ENCODE measurements around the gene TLE5. TPM values are rescaled to one million over a fixed set of nuclear protein-coding genes. Genes with fewer than 3 reads are reported as not detected.
A peak's percentile ranks its signal among the peaks of the same experiment; 100 is the strongest.

The TLE5 gene
- total and polyA plus RNA-seq, 9 of the 15 experiments (the other 6 are each of a cell fraction or from before 2014, with no cell fraction given): 2.0 to 347 (median 235) TPM

DNA sequence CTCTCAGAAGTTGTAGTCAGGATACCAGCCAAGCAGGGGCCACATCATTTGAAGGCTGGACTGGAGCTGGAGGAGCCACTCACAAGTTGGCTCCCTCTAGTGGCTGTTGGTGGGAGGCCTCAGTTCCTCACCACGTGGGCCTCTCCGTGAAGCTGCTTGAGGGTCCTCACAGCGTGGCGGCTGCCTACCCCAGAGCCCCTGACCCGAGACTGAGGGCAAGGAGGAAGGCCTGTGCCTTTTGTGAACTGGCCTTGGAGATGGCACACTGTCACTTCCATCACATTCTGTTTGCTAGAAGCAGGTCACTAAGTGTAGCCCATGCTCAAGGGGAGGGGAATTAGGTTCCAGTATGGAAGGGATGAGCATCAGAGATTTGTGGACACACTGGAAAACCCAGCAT, 46.5 kb upstream of the TLE5 start (continued):
- TF ChIP-seq, protein P1, sequence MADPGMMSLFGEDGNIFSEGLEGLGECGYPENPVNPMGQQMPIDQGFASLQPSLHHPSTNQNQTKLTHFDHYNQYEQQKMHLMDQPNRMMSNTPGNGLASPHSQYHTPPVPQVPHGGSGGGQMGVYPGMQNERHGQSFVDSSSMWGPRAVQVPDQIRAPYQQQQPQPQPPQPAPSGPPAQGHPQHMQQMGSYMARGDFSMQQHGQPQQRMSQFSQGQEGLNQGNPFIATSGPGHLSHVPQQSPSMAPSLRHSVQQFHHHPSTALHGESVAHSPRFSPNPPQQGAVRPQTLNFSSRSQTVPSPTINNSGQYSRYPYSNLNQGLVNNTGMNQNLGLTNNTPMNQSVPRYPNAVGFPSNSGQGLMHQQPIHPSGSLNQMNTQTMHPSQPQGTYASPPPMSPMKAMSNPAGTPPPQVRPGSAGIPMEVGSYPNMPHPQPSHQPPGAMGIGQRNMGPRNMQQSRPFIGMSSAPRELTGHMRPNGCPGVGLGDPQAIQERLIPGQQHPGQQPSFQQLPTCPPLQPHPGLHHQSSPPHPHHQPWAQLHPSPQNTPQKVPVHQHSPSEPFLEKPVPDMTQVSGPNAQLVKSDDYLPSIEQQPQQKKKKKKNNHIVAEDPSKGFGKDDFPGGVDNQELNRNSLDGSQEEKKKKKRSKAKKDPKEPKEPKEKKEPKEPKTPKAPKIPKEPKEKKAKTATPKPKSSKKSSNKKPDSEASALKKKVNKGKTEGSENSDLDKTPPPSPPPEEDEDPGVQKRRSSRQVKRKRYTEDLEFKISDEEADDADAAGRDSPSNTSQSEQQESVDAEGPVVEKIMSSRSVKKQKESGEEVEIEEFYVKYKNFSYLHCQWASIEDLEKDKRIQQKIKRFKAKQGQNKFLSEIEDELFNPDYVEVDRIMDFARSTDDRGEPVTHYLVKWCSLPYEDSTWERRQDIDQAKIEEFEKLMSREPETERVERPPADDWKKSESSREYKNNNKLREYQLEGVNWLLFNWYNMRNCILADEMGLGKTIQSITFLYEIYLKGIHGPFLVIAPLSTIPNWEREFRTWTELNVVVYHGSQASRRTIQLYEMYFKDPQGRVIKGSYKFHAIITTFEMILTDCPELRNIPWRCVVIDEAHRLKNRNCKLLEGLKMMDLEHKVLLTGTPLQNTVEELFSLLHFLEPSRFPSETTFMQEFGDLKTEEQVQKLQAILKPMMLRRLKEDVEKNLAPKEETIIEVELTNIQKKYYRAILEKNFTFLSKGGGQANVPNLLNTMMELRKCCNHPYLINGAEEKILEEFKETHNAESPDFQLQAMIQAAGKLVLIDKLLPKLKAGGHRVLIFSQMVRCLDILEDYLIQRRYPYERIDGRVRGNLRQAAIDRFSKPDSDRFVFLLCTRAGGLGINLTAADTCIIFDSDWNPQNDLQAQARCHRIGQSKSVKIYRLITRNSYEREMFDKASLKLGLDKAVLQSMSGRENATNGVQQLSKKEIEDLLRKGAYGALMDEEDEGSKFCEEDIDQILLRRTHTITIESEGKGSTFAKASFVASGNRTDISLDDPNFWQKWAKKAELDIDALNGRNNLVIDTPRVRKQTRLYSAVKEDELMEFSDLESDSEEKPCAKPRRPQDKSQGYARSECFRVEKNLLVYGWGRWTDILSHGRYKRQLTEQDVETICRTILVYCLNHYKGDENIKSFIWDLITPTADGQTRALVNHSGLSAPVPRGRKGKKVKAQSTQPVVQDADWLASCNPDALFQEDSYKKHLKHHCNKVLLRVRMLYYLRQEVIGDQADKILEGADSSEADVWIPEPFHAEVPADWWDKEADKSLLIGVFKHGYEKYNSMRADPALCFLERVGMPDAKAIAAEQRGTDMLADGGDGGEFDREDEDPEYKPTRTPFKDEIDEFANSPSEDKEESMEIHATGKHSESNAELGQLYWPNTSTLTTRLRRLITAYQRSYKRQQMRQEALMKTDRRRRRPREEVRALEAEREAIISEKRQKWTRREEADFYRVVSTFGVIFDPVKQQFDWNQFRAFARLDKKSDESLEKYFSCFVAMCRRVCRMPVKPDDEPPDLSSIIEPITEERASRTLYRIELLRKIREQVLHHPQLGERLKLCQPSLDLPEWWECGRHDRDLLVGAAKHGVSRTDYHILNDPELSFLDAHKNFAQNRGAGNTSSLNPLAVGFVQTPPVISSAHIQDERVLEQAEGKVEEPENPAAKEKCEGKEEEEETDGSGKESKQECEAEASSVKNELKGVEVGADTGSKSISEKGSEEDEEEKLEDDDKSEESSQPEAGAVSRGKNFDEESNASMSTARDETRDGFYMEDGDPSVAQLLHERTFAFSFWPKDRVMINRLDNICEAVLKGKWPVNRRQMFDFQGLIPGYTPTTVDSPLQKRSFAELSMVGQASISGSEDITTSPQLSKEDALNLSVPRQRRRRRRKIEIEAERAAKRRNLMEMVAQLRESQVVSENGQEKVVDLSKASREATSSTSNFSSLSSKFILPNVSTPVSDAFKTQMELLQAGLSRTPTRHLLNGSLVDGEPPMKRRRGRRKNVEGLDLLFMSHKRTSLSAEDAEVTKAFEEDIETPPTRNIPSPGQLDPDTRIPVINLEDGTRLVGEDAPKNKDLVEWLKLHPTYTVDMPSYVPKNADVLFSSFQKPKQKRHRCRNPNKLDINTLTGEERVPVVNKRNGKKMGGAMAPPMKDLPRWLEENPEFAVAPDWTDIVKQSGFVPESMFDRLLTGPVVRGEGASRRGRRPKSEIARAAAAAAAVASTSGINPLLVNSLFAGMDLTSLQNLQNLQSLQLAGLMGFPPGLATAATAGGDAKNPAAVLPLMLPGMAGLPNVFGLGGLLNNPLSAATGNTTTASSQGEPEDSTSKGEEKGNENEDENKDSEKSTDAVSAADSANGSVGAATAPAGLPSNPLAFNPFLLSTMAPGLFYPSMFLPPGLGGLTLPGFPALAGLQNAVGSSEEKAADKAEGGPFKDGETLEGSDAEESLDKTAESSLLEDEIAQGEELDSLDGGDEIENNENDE (IDR thresholded peaks at IDR 0.05; ENCODE audit: low read depth, low read length): no peak
- TF ChIP-seq, protein P2, sequence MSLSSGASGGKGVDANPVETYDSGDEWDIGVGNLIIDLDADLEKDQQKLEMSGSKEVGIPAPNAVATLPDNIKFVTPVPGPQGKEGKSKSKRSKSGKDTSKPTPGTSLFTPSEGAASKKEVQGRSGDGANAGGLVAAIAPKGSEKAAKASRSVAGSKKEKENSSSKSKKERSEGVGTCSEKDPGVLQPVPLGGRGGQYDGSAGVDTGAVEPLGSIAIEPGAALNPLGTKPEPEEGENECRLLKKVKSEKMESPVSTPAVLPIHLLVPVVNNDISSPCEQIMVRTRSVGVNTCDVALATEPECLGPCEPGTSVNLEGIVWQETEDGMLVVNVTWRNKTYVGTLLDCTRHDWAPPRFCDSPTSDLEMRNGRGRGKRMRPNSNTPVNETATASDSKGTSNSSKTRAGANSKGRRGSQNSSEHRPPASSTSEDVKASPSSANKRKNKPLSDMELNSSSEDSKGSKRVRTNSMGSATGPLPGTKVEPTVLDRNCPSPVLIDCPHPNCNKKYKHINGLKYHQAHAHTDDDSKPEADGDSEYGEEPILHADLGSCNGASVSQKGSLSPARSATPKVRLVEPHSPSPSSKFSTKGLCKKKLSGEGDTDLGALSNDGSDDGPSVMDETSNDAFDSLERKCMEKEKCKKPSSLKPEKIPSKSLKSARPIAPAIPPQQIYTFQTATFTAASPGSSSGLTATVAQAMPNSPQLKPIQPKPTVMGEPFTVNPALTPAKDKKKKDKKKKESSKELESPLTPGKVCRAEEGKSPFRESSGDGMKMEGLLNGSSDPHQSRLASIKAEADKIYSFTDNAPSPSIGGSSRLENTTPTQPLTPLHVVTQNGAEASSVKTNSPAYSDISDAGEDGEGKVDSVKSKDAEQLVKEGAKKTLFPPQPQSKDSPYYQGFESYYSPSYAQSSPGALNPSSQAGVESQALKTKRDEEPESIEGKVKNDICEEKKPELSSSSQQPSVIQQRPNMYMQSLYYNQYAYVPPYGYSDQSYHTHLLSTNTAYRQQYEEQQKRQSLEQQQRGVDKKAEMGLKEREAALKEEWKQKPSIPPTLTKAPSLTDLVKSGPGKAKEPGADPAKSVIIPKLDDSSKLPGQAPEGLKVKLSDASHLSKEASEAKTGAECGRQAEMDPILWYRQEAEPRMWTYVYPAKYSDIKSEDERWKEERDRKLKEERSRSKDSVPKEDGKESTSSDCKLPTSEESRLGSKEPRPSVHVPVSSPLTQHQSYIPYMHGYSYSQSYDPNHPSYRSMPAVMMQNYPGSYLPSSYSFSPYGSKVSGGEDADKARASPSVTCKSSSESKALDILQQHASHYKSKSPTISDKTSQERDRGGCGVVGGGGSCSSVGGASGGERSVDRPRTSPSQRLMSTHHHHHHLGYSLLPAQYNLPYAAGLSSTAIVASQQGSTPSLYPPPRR (CRISPR knock-in tag; IDR thresholded peaks at IDR 0.05; ENCODE audit: borderline replicate concordance): no peak
- TF ChIP-seq ARID2 (IDR thresholded peaks at IDR 0.05) (no peak), SRSF3 (IDR thresholded peaks at IDR 0.05; ENCODE audit: insufficient read depth, low read length) (no peak), ZNF561 (CRISPR knock-in tag; conservative IDR thresholded peaks at IDR 0.05) (no peak), ZNF253 (CRISPR knock-in tag; conservative IDR thresholded peaks at IDR 0.05) (no peak), SMARCB1 (IDR thresholded peaks at IDR 0.05; ENCODE audit: insufficient read length, low read depth) (no peak), PYGO2 (tag; IDR thresholded peaks at IDR 0.05) (no peak), OTX1 (CRISPR knock-in tag; IDR thresholded peaks at IDR 0.05) (no peak)
- TF ChIP-seq, protein P3, sequence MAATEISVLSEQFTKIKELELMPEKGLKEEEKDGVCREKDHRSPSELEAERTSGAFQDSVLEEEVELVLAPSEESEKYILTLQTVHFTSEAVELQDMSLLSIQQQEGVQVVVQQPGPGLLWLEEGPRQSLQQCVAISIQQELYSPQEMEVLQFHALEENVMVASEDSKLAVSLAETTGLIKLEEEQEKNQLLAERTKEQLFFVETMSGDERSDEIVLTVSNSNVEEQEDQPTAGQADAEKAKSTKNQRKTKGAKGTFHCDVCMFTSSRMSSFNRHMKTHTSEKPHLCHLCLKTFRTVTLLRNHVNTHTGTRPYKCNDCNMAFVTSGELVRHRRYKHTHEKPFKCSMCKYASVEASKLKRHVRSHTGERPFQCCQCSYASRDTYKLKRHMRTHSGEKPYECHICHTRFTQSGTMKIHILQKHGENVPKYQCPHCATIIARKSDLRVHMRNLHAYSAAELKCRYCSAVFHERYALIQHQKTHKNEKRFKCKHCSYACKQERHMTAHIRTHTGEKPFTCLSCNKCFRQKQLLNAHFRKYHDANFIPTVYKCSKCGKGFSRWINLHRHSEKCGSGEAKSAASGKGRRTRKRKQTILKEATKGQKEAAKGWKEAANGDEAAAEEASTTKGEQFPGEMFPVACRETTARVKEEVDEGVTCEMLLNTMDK (IDR thresholded peaks at IDR 0.05; ENCODE audit: borderline replicate concordance, insufficient read depth, low read depth, low read length, poor library complexity, severe bottlenecking): peak; percentile 82

Measured in K562 (cell line).